ENCODE results near the gene SLC16A10.

- TF ChIP-seq CTCF (IDR thresholded peaks at IDR 0.05) (no peak), POLR2A (IDR thresholded peaks at IDR 0.05) (no peak)
Observed at GRCh38 chr6:111221804-111222203, 134.5 kb downstream of the SLC16A10 start.
